ENCODE results near the gene TSPYL2.

TSPYL2 gene

DNA sequence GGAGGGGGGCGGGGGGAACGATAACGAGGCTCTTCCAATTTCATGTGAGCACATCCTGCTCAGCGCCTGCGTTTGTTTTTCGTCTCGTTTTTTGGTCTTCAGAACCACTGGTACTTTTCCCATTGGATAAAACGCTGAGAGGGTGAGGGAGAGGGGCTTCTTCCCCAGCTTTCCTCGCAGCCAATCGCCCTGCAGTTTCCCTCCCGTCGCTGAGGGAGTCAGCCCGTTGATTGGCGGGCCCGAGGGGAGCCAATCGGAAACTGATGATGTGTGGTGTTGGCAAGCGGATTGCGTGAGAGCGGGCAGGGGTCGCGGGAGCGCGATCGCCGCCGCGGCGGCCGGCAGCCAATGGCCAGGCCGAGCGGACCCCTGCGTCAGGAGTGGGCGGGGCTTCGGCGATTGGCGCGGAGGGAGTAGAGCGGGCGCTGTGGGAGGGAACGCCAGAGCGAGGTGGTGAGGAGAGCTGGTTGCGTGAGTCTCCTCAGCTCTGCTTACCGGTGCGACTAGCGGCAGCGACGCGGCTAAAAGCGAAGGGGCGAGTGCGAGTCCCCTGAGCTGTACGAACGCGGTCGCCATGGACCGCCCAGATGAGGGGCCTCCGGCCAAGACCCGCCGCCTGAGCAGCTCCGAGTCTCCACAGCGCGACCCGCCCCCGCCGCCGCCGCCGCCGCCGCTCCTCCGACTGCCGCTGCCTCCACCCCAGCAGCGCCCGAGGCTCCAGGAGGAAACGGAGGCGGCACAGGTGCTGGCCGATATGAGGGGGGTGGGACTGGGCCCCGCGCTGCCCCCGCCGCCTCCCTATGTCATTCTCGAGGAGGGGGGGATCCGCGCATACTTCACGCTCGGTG, at the start of gene TSPYL2:
TSS of gene TSPYL2 (plus strand) at position 443 of the 848 bp plus-strand sequence. CDS start at position 575, 132 bp downstream.
- peak within 1 kb of the TSS; percentile 87 for H3K27ac ChIP-seq
- POLR2A ChIA-PET (ENCODE audit: low non-redundant PET): interaction anchor here (0.6 kb wide), 1 partner anchor 12 kb away, joined by 3 read pairs; the partner anchor contains the start of gene KANTR
- TF ChIP-seq, protein P1, sequence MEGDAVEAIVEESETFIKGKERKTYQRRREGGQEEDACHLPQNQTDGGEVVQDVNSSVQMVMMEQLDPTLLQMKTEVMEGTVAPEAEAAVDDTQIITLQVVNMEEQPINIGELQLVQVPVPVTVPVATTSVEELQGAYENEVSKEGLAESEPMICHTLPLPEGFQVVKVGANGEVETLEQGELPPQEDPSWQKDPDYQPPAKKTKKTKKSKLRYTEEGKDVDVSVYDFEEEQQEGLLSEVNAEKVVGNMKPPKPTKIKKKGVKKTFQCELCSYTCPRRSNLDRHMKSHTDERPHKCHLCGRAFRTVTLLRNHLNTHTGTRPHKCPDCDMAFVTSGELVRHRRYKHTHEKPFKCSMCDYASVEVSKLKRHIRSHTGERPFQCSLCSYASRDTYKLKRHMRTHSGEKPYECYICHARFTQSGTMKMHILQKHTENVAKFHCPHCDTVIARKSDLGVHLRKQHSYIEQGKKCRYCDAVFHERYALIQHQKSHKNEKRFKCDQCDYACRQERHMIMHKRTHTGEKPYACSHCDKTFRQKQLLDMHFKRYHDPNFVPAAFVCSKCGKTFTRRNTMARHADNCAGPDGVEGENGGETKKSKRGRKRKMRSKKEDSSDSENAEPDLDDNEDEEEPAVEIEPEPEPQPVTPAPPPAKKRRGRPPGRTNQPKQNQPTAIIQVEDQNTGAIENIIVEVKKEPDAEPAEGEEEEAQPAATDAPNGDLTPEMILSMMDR (conservative IDR thresholded peaks at IDR 0.05; ENCODE audit: low read depth): no peak
- CTCF ChIA-PET: interaction anchor here (0.7 kb wide), 2 partner anchors 222 to 544 kb away, joined by 4 read pairs; no protein-coding TSS in a partner anchor
- DNase-seq (ENCODE audit: low spot score): peak; percentile 90

DNA sequence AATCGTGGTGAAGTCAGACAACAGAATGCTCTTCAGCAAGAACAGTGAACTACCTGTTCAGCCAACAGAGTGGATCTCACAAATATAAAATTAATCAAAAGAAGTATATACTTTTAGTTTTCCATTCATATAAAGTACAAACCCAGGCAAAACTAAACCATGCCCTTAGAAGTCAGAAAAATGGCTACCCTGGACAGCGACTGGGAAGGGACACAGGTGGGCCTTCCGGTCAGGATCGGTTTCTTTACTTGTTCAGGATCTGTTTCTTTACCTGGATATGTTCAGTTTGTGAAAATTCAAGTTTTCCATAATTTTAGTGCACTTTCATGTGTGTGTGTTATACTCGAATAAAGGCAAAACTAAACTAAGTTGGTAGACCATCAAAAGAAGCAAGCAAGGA, 46.0 kb upstream of the TSPYL2 start:
- POLR2A ChIA-PET (ENCODE audit: low non-redundant PET): no interaction called here
- TF ChIP-seq, protein P1 (conservative IDR thresholded peaks at IDR 0.05; ENCODE audit: low read depth): no peak
- DNase-seq (ENCODE audit: low spot score): no peak
- H3K27ac ChIP-seq: no peak overlapping the region
- CTCF ChIA-PET: no interaction called here

DNA sequence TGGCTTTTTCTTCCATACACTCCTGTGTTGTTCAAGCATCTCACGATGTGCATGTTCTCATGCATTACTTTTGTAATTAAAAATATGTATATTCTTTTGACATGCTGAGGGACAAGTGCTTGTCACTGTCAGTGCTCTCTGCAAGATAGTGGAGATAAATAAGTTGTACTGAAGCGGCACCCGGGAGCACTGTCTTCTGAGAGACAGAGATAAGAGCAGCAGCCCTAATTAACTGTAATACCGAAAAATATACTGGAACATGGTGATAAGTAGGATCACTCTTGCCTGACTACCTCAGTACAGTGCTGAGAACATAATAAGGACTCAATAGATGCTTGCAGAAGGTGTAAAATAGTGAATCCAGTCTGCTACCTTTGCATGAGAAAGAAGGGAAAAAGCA, 42.9 kb upstream of the TSPYL2 start:
- no peak for DNase-seq (ENCODE audit: low spot score)
- H3K27ac ChIP-seq: no peak overlapping the region
- TF ChIP-seq, protein P1 (conservative IDR thresholded peaks at IDR 0.05; ENCODE audit: low read depth): no peak
- POLR2A ChIA-PET (ENCODE audit: low non-redundant PET): no interaction called here
- CTCF ChIA-PET: no interaction called here

DNA sequence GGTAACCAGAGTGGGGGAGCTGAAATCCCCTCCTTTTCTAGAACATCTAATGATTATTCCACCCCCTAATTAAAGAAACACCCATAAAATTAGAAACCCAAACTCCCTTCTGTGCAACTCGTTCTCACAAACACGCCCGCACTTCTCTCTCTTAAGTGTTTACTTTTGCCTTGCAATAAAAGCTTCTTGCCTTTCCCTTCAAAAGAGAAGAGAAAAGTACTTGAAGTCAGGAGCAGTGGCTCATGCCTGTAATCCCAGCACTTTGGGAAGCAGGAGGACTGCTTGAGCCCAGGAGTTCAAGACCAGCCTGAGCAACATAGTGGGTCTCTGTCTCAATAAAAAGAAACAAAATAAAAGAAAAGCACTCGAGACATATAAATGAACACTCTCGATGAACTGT, 37.2 kb upstream of the TSPYL2 start:
- ChIA-PET POLR2A (ENCODE audit: low non-redundant PET) (no interaction called here), CTCF (no interaction called here)
- TF ChIP-seq, protein P1 (conservative IDR thresholded peaks at IDR 0.05; ENCODE audit: low read depth): no peak
- DNase-seq (ENCODE audit: low spot score): no peak
- no peak overlapping the region for H3K27ac ChIP-seq

DNA sequence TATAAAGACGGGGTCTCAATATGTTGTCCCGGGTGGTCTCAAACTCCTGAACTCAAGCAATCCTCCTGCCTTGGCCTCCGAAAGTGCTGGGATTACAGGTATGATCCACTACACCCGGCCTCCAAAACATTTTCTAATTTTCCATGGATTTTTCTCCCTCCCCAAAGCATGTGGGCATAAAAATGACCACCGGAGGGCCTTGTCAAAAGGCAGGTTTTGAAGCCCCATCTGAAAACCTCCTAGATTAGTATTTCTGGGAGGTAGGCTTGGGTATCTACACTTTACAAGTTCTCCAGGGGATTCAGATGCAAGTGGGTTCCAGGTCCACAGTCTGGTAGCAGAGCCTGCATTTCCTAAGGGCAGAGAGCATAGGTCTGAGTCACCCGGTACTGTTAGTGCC, 34.9 kb upstream of the TSPYL2 start:
- H3K27ac ChIP-seq: no peak overlapping the region
- no peak for DNase-seq (ENCODE audit: low spot score)
- CTCF ChIA-PET: no interaction called here
- POLR2A ChIA-PET (ENCODE audit: low non-redundant PET): no interaction called here
- TF ChIP-seq, protein P1 (conservative IDR thresholded peaks at IDR 0.05; ENCODE audit: low read depth): no peak; the same call in 1 of the 2 replicates

DNA sequence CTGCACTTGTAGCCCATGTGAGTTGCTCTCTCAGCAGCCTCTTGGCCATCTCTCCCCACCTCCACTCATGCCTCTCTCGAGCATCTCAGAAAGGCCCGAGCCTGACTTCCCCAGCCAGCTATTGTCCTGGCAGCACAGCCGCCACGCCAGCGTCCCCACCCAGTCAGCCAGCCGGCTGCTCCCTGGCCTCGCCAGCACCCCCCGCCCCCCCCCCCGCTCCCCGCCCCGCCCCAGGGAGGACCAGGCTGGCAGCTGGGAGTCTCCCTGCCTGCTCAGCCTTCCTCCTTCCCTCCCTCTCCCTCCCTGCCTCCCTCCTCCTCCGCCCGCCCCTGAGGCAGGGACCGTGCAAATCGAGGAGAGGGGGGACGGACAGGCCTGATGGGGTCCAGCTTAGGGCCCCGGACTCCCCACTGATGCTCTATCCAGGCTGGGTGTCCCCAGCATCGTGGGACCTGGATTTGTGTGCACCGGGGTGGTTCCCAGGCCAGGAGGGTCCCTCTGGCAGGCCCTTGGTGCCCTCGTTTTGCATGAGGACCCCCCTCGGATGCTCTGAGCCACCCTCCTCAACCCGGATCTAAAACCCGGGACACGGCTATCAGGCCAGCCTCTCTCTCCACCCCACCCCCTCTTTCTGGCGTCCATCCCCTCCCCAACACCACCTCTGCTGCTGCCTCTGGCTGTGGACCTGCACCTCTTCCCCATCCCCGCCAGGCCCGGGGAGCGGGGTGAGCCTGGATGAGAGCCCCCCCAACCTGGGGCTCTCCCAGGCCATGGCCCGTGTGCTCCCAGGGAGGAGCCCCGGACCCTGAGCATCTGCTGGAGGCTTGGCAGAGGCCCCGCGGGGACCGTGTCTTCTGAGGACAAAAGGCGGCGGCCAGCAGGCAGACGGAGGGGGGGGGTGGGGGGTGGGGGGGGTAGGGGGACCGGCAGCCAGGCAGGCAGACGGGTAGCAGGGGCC, 33.7 kb upstream of the TSPYL2 start, which contains the start of gene GPR173:
TSS of gene GPR173 (plus strand) at position 621 of the 958 bp plus-strand sequence. CDS start 27,833 bp downstream, outside the sequence.
- TF ChIP-seq, protein P1 (conservative IDR thresholded peaks at IDR 0.05; ENCODE audit: low read depth): no peak
- ChIA-PET POLR2A (ENCODE audit: low non-redundant PET) (no interaction called here), CTCF (no interaction called here)
- no peak for DNase-seq (ENCODE audit: low spot score)
- peak within 1 kb of the TSS; percentile 27; the same call in 1 of the 2 replicates for H3K27ac ChIP-seq

Measured in RWPE1 (cell line).